H9 (cell line): Measurements from ENCODE around the gene TRIP10. TPM values are rescaled to one million over a fixed set of nuclear protein-coding genes. Genes with fewer than 3 reads are reported as not detected.
A peak's percentile ranks its signal among the peaks of the same experiment; 100 is the strongest.

Experiments used
- DNase-seq: peaks from one replicate; pipeline ENCODE4 v3.0.0-alpha.2; 2017
- H2AFZ ChIP-seq: one replicate; pipeline ENCODE4 v1.6.1; 2013; ENCODE audit warnings: mild to moderate bottlenecking, low read length, control low read depth, moderate library complexity
- H2AK5ac ChIP-seq: 2 replicates; pipeline ENCODE4 v1.6.1; 2013; ENCODE audit warnings: low read length, control low read depth, mixed read lengths; ENCODE audit not compliant: insufficient read length
- H2BK120ac ChIP-seq: one replicate; pipeline ENCODE4 v1.6.1; 2013; ENCODE audit warnings: low read depth, mild to moderate bottlenecking, low read length, control low read depth, inconsistent platforms; ENCODE audit not compliant: poor library complexity, severe bottlenecking
- H2BK12ac ChIP-seq: 2 replicates; pipeline ENCODE4 v1.6.1; 2013; ENCODE audit warnings: low read length, control low read depth, mixed read lengths, low read depth; ENCODE audit not compliant: insufficient read length
- H2BK15ac ChIP-seq: 2 replicates; pipeline ENCODE4 v1.6.1; 2013; ENCODE audit warnings: low read depth, low read length, control low read depth
- H2BK20ac ChIP-seq: one replicate; pipeline ENCODE4 v1.6.1; 2013; ENCODE audit warnings: low read depth, mild to moderate bottlenecking, low read length, control low read depth, inconsistent platforms; ENCODE audit not compliant: poor library complexity, severe bottlenecking
- H2BK5ac ChIP-seq: 2 replicates; pipeline ENCODE4 v1.6.1; 2013; ENCODE audit warnings: low read length, control low read depth, mixed read lengths; ENCODE audit not compliant: insufficient read length
- H3K14ac ChIP-seq: 2 replicates; pipeline ENCODE4 v1.6.1; 2013; ENCODE audit warnings: low read length, control low read depth; ENCODE audit not compliant: insufficient read depth
- H3K18ac ChIP-seq: 2 replicates; pipeline ENCODE4 v1.6.1; 2013; ENCODE audit warnings: low read depth, mild to moderate bottlenecking, mixed read lengths, low read length, control low read depth; ENCODE audit not compliant: insufficient read length
- H3K23ac ChIP-seq: 2 replicates; pipeline ENCODE4 v1.6.1; 2013; ENCODE audit warnings: low read length, control low read depth, mixed read lengths, low read depth; ENCODE audit not compliant: insufficient read length
- H3K23me2 ChIP-seq: 2 replicates; pipeline ENCODE4 v1.6.1; 2013; ENCODE audit warnings: low read depth, mild to moderate bottlenecking, mixed read lengths, low read length, control low read depth; ENCODE audit not compliant: insufficient read length, poor library complexity, severe bottlenecking
- H3K27ac ChIP-seq: 2 replicates; pipeline ENCODE4 v1.5.1; 2013; ENCODE audit warnings: low read length, control low read depth, mixed read lengths, low read depth; ENCODE audit not compliant: insufficient read length
- H3K27me3 ChIP-seq: 2 replicates; pipeline ENCODE4 v1.6.1; 2013; ENCODE audit warnings: low read length, control low read depth, inconsistent platforms; ENCODE audit not compliant: insufficient read depth
- H3K4ac ChIP-seq: 2 replicates; pipeline ENCODE4 v1.6.1; 2013; ENCODE audit warnings: low read depth, mild to moderate bottlenecking, control low read depth, inconsistent platforms, low read length, moderate library complexity
- H3K4me1 ChIP-seq: 2 replicates; pipeline ENCODE4 v1.6.1; 2013; ENCODE audit warnings: low read length, control low read depth, inconsistent platforms; ENCODE audit not compliant: insufficient read depth
- H3K4me2 ChIP-seq: 2 replicates; pipeline ENCODE4 v1.6.1; 2013; ENCODE audit warnings: low read length, control low read depth, mixed read lengths; ENCODE audit not compliant: insufficient read length, insufficient read depth
- H3K56ac ChIP-seq: 2 replicates; pipeline ENCODE4 v1.6.1; 2013; ENCODE audit warnings: low read depth, mild to moderate bottlenecking, mixed read lengths, low read length, control low read depth; ENCODE audit not compliant: insufficient read length
- H3K79me1 ChIP-seq: 2 replicates; pipeline ENCODE4 v1.6.1; 2013; ENCODE audit warnings: low read depth, mild to moderate bottlenecking, moderate library complexity, low read length, control low read depth, inconsistent platforms; ENCODE audit not compliant: insufficient read depth, poor library complexity, severe bottlenecking
- H3K79me2 ChIP-seq: 2 replicates; pipeline ENCODE4 v1.6.1; 2013; ENCODE audit warnings: low read length, control low read depth, inconsistent platforms; ENCODE audit not compliant: insufficient read depth
- H3K9ac ChIP-seq: 2 replicates; pipeline ENCODE4 v1.6.1; 2013; ENCODE audit warnings: low read length, control low read depth, mixed read lengths; ENCODE audit not compliant: insufficient read length; ENCODE audit errors: extremely low read depth
- H3K9me3 ChIP-seq: one replicate; pipeline ENCODE4 v1.6.1; 2013; ENCODE audit warnings: low read depth, low read length, inconsistent platforms; ENCODE audit not compliant: control insufficient read depth
- H3T11ph ChIP-seq: one replicate; pipeline ENCODE4 v1.6.1; 2013; ENCODE audit warnings: mild to moderate bottlenecking, low read length, control low read depth, inconsistent platforms
- H4K20me1 ChIP-seq: one replicate; pipeline ENCODE4 v1.6.1; 2013; ENCODE audit not compliant: control insufficient read depth, insufficient read length, insufficient read depth
- H4K5ac ChIP-seq: 2 replicates; pipeline ENCODE4 v1.6.1; 2013; ENCODE audit warnings: low read depth, mild to moderate bottlenecking, mixed read lengths, low read length, control low read depth; ENCODE audit not compliant: insufficient read length
- H4K8ac ChIP-seq: replicated peaks from 2 replicates; pipeline ENCODE4 v1.6.1; 2013; ENCODE audit warnings: low read length, control low read depth, mixed read lengths, low read depth; ENCODE audit not compliant: insufficient read length
- H4K91ac ChIP-seq: 2 replicates; pipeline ENCODE4 v1.6.1; 2013; ENCODE audit warnings: low read depth, mild to moderate bottlenecking, moderate library complexity, mixed read lengths, low read length, control low read depth; ENCODE audit not compliant: insufficient read length
- H3K27ac Mint-ChIP-seq, 3 experiments: 2 replicates in 2 of 3; 3 replicates in 1 of 3; pipeline ENCODE4 v1.8.0; 2020 to 2021; ENCODE audit warnings: mixed read lengths in 3 of 3, mild to moderate bottlenecking in 1 of 3, moderate library complexity in 1 of 3
- H3K27me3 Mint-ChIP-seq: 2 replicates; pipeline ENCODE4 v1.8.0; 2021; ENCODE audit warnings: low read depth, mild to moderate bottlenecking, moderate library complexity, mixed read lengths
- H3K36me3 Mint-ChIP-seq, 3 experiments: 2 replicates in 2 of 3; 3 replicates in 1 of 3; pipeline ENCODE4 v1.8.0; 2020 to 2021; ENCODE audit warnings: low read depth in 3 of 3, mixed read lengths in 3 of 3; ENCODE audit not compliant: insufficient read depth in 1 of 3
- H3K4me1 Mint-ChIP-seq, 2 experiments: 2 replicates each; pipeline ENCODE4 v1.8.0; 2020; ENCODE audit warnings: mixed read lengths in 2 of 2
- H3K4me3 Mint-ChIP-seq, 2 experiments: 2 replicates in 1 of 2; 3 replicates in 1 of 2; pipeline ENCODE4 v1.8.0; 2020 to 2021; ENCODE audit warnings: mild to moderate bottlenecking in 2 of 2, mixed read lengths in 2 of 2, moderate library complexity in 1 of 2
- H3K9me3 Mint-ChIP-seq, 2 experiments: 2 replicates in 1 of 2; 3 replicates in 1 of 2; pipeline ENCODE4 v1.8.0; 2020; ENCODE audit warnings: mild to moderate bottlenecking in 2 of 2, mixed read lengths in 2 of 2, moderate library complexity in 1 of 2
- CTCF ChIP-seq: fragments of 200-600 bp; sonication (generic); conservative IDR thresholded peaks from 3 replicates; pipeline ENCODE4 v1.8.0; 2021; ENCODE audit warnings: antibody characterized with exemption, mild to moderate bottlenecking
- WGBS: extraction: QIAGEN DNeasy Blood & Tissue Kit; methylation state at CpG from one replicate; pipeline ENCODE4 v1.1.7; 2013; ENCODE audit warnings: missing lambda C conversion rate, low lambda C conversion rate, mixed read lengths; ENCODE audit not compliant: insufficient read length; ENCODE audit errors: extremely low coverage; 5-methylcytosine and 5-hydroxymethylcytosine counted together
- total RNA-seq: library from RNA; stranded (reverse); gene quantifications from 2 replicates; pipeline ENCODE4 v1.2.1, GENCODE V29; 2021

TRIP10 gene
- total RNA-seq, 1 experiment from 2014 or later, result 56.4 TPM

GRCh38 chr19:6710273-6711077 is 29.0 kb upstream of the TRIP10 start:
- WGBS, result 100% methylated on average over 1 of the region's 30 CpGs
- H3K9me3 Mint-ChIP-seq, result peaks cover 3 to 8% of the 10 kb centered on the region in 2 experiments
- H2AFZ ChIP-seq, result no peak overlapping the region
- peak overlapping the region; percentile 55 to 81 for H3K4me3 Mint-ChIP-seq
- no peak overlapping the region for H3K9ac ChIP-seq
- no peak overlapping the region for H3K56ac ChIP-seq
- no peak overlapping the region for H3K27ac ChIP-seq
- no peaks in the 10 kb centered on the region for H3K4me1 ChIP-seq
- TF ChIP-seq CTCF, result peak; percentile 63
- peaks cover 14 to 29% of the 10 kb centered on the region in 2 experiments for H3K4me1 Mint-ChIP-seq
- H3K27ac Mint-ChIP-seq, result no peak overlapping the region
- no peak overlapping the region for H4K8ac ChIP-seq
- DNase-seq, result peak; percentile 65
- H3K4me2 ChIP-seq, result peak overlapping the region; percentile 18
- no peak overlapping the region for H3K23ac ChIP-seq
- no peaks in the 10 kb centered on the region for H4K20me1 ChIP-seq
- no peak overlapping the region for H4K91ac ChIP-seq
- no peak overlapping the region for H3T11ph ChIP-seq
- no peaks in the 10 kb centered on the region for H3K9me3 ChIP-seq
- no peak overlapping the region for H3K18ac ChIP-seq
- peaks cover 53% of the 10 kb centered on the region for H3K27me3 Mint-ChIP-seq
- H3K79me1 ChIP-seq, result no peaks in the 10 kb centered on the region
- no peak overlapping the region for H2BK12ac ChIP-seq
- no peak overlapping the region for H3K4ac ChIP-seq
- no peaks in the 10 kb centered on the region; a peak in 1 of 7 replicates for H3K36me3 Mint-ChIP-seq
- H2BK120ac ChIP-seq, result no peak overlapping the region
- no peaks in the 10 kb centered on the region; the same call in 1 of the 2 replicates for H3K27me3 ChIP-seq
- no peak overlapping the region for H3K14ac ChIP-seq
- H3K23me2 ChIP-seq, result no peaks in the 10 kb centered on the region
- H2AK5ac ChIP-seq, result no peak overlapping the region
- H2BK20ac ChIP-seq, result no peak overlapping the region
- no peak overlapping the region for H2BK5ac ChIP-seq
- H3K79me2 ChIP-seq, result no peaks in the 10 kb centered on the region
- H2BK15ac ChIP-seq, result no peak overlapping the region
- no peak overlapping the region for H4K5ac ChIP-seq
